ENCODE results near the gene MAP4K1. TPM values are rescaled to one million over a fixed set of nuclear protein-coding genes. Genes with fewer than 3 reads are reported as not detected.
A peak's percentile ranks its signal among the peaks of the same experiment; 100 is the strongest.

MAP4K1 gene
- total RNA-seq, 1 experiment from 2014 or later: 11.1 TPM

DNA sequence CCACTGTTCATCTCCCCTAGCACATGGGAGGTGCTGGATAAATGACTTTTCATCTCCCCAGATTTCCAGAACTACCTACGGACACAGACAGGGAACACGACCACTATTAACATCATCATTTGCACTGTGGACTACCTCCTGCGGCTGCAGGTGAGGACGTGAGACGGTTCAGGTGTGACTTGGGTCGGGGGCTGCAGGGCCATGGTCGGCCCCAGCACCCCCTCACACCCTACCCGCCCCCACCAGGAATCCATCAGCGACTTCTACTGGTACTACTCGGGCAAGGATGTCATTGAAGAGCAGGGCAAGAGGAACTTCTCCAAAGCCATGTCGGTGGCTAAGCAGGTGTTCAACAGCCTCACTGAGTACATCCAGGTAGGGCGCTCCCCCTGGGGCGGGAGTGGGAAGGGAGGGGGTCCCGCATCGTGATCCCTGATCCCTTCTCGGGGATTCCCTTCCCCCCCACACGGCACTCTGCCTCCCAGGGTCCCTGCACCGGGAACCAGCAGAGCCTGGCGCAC lies 74.4 kb downstream of the MAP4K1 start:
- H3K36me3 ChIP-seq (ENCODE audit: control insufficient read depth, insufficient read depth, low read length): no peaks in the 10 kb centered on the region
- ChIA-PET CTCF (interaction anchor here (0.7 to 2.6 kb wide), 13 partner anchors 13 to 1762 kb away, joined by 3 to 66 read pairs (median 5); partner anchors contain the start of genes ACTN4 and EIF3K), POLR2A (interaction anchor here (0.6 to 0.9 kb wide), 5 partner anchors 23 to 1297 kb away, joined by 3 to 7 read pairs (median 4); partner anchors contain the start of gene EIF3K)
- H3K9me3 ChIP-seq (ENCODE audit: control insufficient read depth, insufficient read depth, low read depth, low read length): no peaks in the 10 kb centered on the region
- H3K4me3 ChIP-seq (ENCODE audit: low read depth in 2 of 2, low read length in 2 of 2): peak overlapping the region; percentile 25 to 50
- in situ Hi-C loops (cut with HindIII; ENCODE audit: low pct_unique_long_range_greater_than_20kb, low sequenced_read_pairs) (loop anchor here (10.0 kb wide), 2 partner anchors 741 to 1751 kb away; no protein-coding TSS in a partner anchor), intact Hi-C loops (cut with micrococcal nuclease; ENCODE audit: unreplicated experiment) (loop anchor here (5.0 to 10.0 kb wide), 2 partner anchors 74 to 391 kb away; partner anchors contain the start of genes EIF3K, MAP4K1, MRPS12 and SARS2)
- TF ChIP-seq SIN3A (IDR thresholded peaks at IDR 0.05; ENCODE audit: borderline replicate concordance, insufficient read depth, low read depth, low read length) (no peak), POLR2AphosphoS5 (IDR thresholded peaks at IDR 0.05; ENCODE audit: low read depth, low read length) (no peak), TCF7L2 (IDR thresholded peaks at IDR 0.05; ENCODE audit: low read depth, low read length) (no peak)
- TF ChIP-seq, protein P1, sequence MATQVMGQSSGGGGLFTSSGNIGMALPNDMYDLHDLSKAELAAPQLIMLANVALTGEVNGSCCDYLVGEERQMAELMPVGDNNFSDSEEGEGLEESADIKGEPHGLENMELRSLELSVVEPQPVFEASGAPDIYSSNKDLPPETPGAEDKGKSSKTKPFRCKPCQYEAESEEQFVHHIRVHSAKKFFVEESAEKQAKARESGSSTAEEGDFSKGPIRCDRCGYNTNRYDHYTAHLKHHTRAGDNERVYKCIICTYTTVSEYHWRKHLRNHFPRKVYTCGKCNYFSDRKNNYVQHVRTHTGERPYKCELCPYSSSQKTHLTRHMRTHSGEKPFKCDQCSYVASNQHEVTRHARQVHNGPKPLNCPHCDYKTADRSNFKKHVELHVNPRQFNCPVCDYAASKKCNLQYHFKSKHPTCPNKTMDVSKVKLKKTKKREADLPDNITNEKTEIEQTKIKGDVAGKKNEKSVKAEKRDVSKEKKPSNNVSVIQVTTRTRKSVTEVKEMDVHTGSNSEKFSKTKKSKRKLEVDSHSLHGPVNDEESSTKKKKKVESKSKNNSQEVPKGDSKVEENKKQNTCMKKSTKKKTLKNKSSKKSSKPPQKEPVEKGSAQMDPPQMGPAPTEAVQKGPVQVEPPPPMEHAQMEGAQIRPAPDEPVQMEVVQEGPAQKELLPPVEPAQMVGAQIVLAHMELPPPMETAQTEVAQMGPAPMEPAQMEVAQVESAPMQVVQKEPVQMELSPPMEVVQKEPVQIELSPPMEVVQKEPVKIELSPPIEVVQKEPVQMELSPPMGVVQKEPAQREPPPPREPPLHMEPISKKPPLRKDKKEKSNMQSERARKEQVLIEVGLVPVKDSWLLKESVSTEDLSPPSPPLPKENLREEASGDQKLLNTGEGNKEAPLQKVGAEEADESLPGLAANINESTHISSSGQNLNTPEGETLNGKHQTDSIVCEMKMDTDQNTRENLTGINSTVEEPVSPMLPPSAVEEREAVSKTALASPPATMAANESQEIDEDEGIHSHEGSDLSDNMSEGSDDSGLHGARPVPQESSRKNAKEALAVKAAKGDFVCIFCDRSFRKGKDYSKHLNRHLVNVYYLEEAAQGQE (IDR thresholded peaks at IDR 0.05; ENCODE audit: insufficient read depth in 1 of 2, low read depth in 2 of 2, low read length in 1 of 2): no peak
- TF ChIP-seq, protein P2, sequence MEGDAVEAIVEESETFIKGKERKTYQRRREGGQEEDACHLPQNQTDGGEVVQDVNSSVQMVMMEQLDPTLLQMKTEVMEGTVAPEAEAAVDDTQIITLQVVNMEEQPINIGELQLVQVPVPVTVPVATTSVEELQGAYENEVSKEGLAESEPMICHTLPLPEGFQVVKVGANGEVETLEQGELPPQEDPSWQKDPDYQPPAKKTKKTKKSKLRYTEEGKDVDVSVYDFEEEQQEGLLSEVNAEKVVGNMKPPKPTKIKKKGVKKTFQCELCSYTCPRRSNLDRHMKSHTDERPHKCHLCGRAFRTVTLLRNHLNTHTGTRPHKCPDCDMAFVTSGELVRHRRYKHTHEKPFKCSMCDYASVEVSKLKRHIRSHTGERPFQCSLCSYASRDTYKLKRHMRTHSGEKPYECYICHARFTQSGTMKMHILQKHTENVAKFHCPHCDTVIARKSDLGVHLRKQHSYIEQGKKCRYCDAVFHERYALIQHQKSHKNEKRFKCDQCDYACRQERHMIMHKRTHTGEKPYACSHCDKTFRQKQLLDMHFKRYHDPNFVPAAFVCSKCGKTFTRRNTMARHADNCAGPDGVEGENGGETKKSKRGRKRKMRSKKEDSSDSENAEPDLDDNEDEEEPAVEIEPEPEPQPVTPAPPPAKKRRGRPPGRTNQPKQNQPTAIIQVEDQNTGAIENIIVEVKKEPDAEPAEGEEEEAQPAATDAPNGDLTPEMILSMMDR (IDR thresholded peaks at IDR 0.05): no peak
- H3K27ac ChIP-seq (ENCODE audit: low read length): no peak overlapping the region
- peaks cover 15% of the 10 kb centered on the region for H3K4me1 ChIP-seq (ENCODE audit: control insufficient read depth, insufficient read depth, low read length)
- peaks cover 6% of the 10 kb centered on the region; the same call in 1 of the 2 replicates for H3K27me3 ChIP-seq (ENCODE audit: control insufficient read depth, insufficient read depth, low read length)
- DNase-seq (ENCODE audit: low read depth, low spot score) (no peak), ATAC-seq (no peak)
- BruUV-seq (replicated peaks): no TSS peak

DNA sequence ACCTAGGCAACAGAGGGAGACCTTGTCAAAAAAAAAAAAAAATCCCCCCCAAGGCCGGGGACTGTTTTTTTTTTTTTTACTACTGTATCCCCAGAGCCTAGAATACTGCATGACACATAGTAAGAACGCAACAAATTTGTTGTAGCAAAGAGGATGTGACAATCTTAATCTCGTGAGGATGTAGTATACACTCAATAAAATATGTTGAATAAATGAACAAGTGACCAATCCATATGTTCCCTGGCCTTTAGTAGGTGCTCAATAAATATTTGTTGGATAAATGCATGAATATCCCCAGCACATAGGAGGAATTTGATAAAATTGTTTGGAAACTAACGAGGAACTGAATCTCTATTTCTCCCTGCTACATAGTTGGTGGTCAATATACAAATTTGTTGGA lies 75.7 kb downstream of the MAP4K1 start:
- ATAC-seq (no peak), DNase-seq (ENCODE audit: low read depth, low spot score) (no peak)
- H3K27ac ChIP-seq (ENCODE audit: low read length): no peak overlapping the region
- H3K4me3 ChIP-seq (ENCODE audit: low read depth in 2 of 2, low read length in 2 of 2): no peak overlapping the region
- peaks cover 15% of the 10 kb centered on the region for H3K4me1 ChIP-seq (ENCODE audit: control insufficient read depth, insufficient read depth, low read length)
- no TSS peak for BruUV-seq (replicated peaks)
- intact Hi-C loops (cut with micrococcal nuclease; ENCODE audit: unreplicated experiment): loop anchor here (5.0 to 10.0 kb wide), 2 partner anchors 75 to 393 kb away; partner anchors contain the start of genes EIF3K, MAP4K1, MRPS12 and SARS2
- ChIA-PET CTCF (interaction anchor here (0.6 to 0.7 kb wide), 7 partner anchors 8 to 792 kb away, joined by 3 to 11 read pairs (median 8); no protein-coding TSS in a partner anchor), POLR2A (no interaction called here)
- H3K27me3 ChIP-seq (ENCODE audit: control insufficient read depth, insufficient read depth, low read length): peaks cover 6% of the 10 kb centered on the region; the same call in 1 of the 2 replicates
- in situ Hi-C loops (cut with HindIII; ENCODE audit: low pct_unique_long_range_greater_than_20kb, low sequenced_read_pairs): loop anchor here (10.0 kb wide), 2 partner anchors 743 to 1753 kb away; no protein-coding TSS in a partner anchor
- TF ChIP-seq, protein P1 (IDR thresholded peaks at IDR 0.05; ENCODE audit: insufficient read depth in 1 of 2, low read depth in 2 of 2, low read length in 1 of 2): no peak
- TF ChIP-seq TCF7L2 (IDR thresholded peaks at IDR 0.05; ENCODE audit: low read depth, low read length): no peak
- no peak for TF ChIP-seq SIN3A (IDR thresholded peaks at IDR 0.05; ENCODE audit: borderline replicate concordance, insufficient read depth, low read depth, low read length)
- TF ChIP-seq, protein P2 (IDR thresholded peaks at IDR 0.05): no peak
- TF ChIP-seq POLR2AphosphoS5 (IDR thresholded peaks at IDR 0.05; ENCODE audit: low read depth, low read length): no peak
- no peaks in the 10 kb centered on the region for H3K9me3 ChIP-seq (ENCODE audit: control insufficient read depth, insufficient read depth, low read depth, low read length)
- no peaks in the 10 kb centered on the region for H3K36me3 ChIP-seq (ENCODE audit: control insufficient read depth, insufficient read depth, low read length)
